GM10248 (cell line): ENCODE measurements around the gene L1CAM.

Source experiments
- CTCF ChIA-PET: fragments of 300-600 bp; sonication (Branson Sonifier 250); formaldehyde crosslinking; extraction: SDS; loops from one replicate; lab custom pipeline; 2021; ENCODE audit warnings: antibody characterized with exemption; lab: Yijun Ruan, JAX
- POLR2A ChIA-PET: fragments of 350-650 bp; sonication (Branson Sonifier 250); formaldehyde crosslinking; extraction: SDS; loops from one replicate; lab custom pipeline; 2020; ENCODE audit warnings: antibody characterized with exemption; lab: Yijun Ruan, JAX
- DNase-seq: peaks from one replicate; pipeline ENCODE4 v3.0.0; 2012; ENCODE audit errors: extremely low spot score
- CTCF ChIP-seq: IDR thresholded peaks from 2 replicates; pipeline ENCODE4 v1.5.1; 2012; ENCODE audit warnings: mild to moderate bottlenecking, low read depth; ENCODE audit errors: extremely low read depth, missing control alignments, control extremely low read depth

The L1CAM gene

GRCh38 chrX:153857348-153857903, 28.5 kb downstream of the L1CAM start:
- ChIA-PET POLR2A (no interaction called here), CTCF (no interaction called here)
- DNase-seq: no peak
- no peak for TF ChIP-seq CTCF

- POLR2A ChIA-PET: no interaction called here
- DNase-seq: no peak
- CTCF ChIA-PET: no interaction called here
- no peak for TF ChIP-seq CTCF
Observed at GRCh38 chrX:153854702-153855101, 31.3 kb downstream of the L1CAM start.

GRCh38 chrX:153853902-153854267, 32.1 kb downstream of the L1CAM start:
- CTCF ChIA-PET: no interaction called here
- no peak for TF ChIP-seq CTCF
- DNase-seq: no peak

GRCh38 chrX:153853180-153853901, 32.6 kb downstream of the L1CAM start:
- POLR2A ChIA-PET: no interaction called here
- CTCF ChIA-PET: no interaction called here
- TF ChIP-seq CTCF: no peak
- no peak for DNase-seq

More at GRCh38 chrX:153853902-153854267, 32.1 kb downstream of the L1CAM start:
- POLR2A ChIA-PET: no interaction called here

- DNase-seq: no peak
- POLR2A ChIA-PET: no interaction called here
- TF ChIP-seq CTCF: no peak
- CTCF ChIA-PET: no interaction called here
Observed at GRCh38 chrX:153851981-153852380, 34.0 kb downstream of the L1CAM start.

GRCh38 chrX:153848325-153848724, 37.6 kb downstream of the L1CAM start:
- CTCF ChIA-PET: no interaction called here
- POLR2A ChIA-PET: no interaction called here
- no peak for TF ChIP-seq CTCF
- no peak for DNase-seq
